A204.1 (cell line): ENCODE data around the gene EVI5L.
"Not testable (repeated sequence)": the region's sequence is repeated elsewhere in the genome, so short reads cannot be mapped to it uniquely, and the experiment has no call there.

Experiments used
- FAIRE-seq: peaks from 2 replicates; lab custom pipeline; 2012; peaks lifted over from hg19 to GRCh38; lab: Jason Lieb, UNC

EVI5L gene

DNA sequence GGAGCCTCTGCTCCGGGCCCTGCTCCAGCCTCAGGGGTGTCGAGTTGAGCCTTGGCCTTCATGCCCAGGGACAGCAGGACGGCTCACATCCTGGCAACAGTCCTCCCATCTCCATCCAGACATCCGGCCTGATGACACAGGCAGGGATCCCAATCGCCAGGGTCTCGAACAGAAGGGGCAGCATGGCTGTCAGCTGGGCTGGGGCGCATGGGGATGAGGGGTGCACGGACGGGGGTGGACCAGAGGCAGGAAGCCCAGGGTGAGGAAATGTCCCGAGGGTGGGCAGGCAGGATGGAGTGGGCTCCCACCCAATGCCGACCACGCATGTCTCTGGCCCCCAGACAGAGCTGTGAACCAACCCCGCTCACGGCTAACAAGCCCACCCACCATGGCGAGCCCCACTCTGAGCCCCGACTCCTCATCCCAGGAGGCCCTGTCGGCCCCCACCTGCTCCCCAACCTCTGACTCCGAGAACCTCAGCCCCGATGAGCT lies 16.2 kb downstream of the EVI5L start:
- no peak for FAIRE-seq

GRCh38 chr19:7847664-7848063 lies 17.6 kb downstream of the EVI5L start:
- FAIRE-seq = no peak

DNA sequence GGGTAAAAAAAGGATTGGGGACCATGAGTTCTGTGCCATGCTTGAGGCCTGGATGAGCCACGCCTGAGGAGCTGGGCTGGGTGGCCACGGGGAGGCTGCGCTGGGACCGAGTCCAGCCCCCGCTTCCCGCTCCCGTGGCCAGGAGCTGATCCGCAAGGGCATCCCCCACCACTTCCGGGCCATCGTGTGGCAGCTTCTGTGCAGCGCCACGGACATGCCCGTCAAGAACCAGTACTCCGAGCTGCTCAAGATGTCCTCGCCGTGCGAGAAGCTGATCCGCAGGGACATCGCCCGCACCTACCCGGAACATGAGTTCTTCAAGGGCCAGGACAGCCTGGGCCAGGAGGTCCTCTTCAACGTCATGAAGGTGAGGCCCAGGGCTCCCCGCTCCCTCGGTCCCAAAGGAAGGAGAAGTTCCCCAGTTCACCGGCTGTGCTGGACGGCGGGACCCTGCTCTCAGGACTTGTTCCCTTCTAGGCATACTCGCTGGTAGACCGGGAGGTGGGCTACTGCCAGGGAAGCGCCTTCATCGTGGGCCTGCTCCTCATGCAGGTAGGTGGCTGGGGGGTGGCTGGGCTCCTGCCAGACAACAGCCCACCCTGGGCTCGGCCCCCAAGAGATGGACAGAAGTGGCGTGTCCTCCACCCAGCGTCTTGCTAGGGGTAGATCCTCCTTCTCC lies 18.9 kb downstream of the EVI5L start:
- no peak for FAIRE-seq

DNA sequence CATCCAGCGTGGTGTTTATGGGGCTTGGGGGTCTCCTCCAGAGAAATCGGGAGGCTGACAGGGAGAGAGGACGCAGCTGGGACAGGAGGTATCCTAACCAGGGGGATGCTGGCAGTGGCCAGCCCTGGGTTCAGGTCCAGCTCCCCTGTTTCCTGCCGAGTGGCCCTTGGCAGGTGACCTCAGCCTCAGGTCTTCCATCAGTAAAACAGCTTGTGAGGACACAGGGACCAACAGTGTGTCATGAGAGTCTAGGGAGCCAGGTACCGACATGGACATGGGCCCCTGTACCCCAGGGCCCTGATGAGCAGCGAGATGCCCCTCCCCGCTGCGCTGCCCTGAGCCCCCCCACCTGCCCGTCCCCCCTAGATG lies 19.6 kb downstream of the EVI5L start:
- FAIRE-seq = no peak

DNA sequence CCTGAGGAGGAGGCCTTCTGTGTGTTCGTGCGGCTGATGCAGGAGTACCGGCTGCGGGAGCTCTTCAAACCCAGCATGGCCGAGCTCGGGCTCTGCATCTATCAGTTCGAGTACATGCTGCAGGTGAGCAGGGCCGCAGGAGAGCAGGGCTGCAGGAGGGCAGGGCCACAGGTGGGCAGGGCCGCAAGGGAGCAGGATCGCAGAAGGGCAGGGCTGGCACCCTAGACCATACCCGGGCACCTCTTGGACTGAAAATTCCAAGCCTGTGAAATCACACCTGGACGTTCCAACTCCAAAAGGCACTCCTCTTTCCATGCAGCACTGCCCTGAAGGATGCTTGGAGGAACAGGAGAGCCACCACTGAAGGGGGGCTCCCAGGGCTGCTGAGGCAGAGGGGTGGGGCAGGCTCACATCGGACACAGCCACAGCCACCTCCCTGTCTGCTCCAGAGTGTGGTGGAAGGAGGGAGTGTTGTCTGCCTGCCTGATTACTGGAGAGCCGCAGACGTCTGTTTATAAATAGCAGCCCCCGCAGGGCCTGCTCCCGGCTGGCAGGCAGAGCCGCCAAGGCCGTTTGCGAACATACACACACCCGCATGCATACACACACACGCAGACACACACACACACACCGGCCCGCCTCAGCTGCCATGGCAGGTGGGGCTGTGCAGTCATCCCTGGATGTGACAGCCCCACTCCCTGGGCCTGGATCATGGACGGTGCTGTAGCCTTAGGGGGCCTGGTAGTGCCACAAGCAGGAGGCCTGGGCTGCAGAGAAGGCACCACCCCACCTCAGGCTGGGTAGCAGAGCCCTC lies 20.2 kb downstream of the EVI5L start:
- FAIRE-seq = no peak

DNA sequence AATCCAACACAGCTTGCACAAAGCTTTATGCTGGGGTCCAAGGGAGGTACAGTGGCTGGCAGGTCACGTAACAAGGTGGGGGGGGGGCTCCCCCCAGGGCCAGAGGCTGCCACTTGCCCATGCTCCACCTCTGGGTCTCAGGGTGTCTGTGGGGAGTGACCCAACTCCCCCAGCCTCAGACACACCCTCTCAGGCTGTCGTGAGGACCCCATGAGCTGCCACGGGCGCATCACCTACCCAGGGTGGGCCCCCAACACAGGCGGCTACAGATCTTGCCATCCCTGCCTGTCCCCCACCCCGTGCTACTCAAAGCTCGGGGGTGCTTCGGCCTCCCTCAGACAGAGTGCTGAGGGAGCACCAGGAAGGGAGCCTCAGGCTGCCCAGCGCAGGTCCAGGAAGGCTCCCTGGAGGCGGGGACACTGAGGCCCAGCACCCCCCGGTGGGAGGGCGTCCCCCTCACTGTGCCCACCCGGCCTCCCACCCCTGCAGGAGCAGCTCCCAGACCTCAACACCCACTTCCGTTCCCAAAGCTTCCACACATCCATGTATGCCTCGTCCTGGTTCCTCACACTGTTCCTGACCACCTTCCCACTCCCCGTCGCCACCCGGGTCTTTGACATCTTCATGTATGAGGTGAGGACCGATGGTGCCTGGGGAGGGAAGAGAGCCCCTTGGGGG lies 21.1 kb downstream of the EVI5L start:
- no peak for FAIRE-seq

- no peak for FAIRE-seq
These were observed 21.8 kb downstream of the EVI5L start for GRCh38 chr19:7851623-7852500.

GRCh38 chr19:7852851-7853769 lies 23.1 kb downstream of the EVI5L start:
- FAIRE-seq = no peak

DNA sequence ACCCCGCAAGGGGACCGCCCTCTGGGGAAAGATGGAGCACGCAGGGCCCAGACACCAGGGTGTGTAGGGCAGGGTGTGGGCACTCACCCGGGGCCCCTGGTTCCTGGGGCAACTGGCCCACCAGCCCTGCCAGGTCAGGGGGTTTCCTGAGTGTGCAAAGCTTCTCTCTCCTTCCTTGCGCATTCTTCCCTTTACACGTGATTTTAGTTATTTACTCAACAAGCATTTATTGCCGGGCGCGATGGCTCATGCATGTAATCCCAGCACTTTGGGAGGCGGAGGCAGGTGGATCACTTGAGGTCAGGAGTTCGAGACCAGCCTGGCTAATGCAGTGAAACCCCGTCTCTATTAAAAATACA lies 23.7 kb downstream of the EVI5L start:
- FAIRE-seq = no peak

DNA sequence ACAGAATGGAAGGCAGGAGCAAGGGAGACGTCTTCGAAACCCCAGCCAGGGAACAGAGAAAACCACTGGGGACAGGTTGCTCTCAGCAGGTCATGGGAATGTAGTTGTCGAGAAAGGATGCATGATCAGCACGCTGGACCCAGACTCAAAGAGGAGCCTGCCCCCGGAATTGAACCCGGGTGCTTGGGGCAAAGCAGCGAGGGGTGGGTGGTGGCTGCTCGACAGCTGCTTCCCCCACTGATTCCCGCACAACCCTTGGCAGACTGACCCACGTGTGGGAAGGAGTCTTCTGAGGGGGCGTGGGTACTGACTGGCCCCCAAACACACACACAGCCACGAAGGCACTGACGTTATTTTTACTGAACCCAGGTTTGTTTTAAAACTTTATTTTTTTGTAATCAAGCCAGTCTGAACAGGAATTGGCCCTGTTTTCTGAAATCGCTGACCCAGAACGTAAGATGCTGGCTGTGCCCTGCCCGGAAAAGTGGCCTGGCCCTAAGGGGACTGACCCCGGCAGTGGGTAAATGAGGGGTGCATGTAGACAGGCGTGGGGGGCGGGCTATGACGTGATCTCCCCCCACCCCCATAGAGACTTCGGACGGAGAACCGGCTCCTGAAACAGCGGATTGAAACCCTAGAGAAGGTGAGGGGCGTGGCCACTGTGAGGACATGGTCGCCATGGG lies 25.5 kb downstream of the EVI5L start:
- no peak for FAIRE-seq

GRCh38 chr19:7856109-7856591 lies 26.1 kb downstream of the EVI5L start:
- FAIRE-seq = no peak

GRCh38 chr19:7856679-7857663 lies 27.0 kb downstream of the EVI5L start:
- no peak for FAIRE-seq

DNA sequence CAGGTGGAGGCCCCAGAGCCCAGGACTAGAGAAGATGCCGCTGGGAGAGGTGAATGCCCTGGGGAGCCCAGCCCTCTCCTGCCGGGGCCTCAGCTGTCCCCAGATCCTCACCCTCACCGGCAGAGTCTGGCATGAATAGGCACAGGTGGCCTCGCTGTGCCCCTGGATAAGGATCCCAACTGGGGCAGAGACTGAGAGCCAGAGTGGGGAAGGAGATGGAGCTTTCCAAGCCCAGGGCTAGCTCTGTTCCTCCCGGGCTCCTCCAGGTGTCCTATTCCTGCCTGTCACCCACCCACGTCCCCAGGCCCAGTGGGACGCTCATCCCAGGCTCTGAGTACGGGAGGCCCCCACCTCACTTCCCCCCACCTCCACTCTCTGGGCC lies 27.7 kb downstream of the EVI5L start:
- FAIRE-seq = no peak

- no peak for FAIRE-seq
These were observed 28.2 kb downstream of the EVI5L start for GRCh38 chr19:7858109-7858770.

GRCh38 chr19:7859087-7859486 lies 29.1 kb downstream of the EVI5L start:
- FAIRE-seq = not testable (repeated sequence)

DNA sequence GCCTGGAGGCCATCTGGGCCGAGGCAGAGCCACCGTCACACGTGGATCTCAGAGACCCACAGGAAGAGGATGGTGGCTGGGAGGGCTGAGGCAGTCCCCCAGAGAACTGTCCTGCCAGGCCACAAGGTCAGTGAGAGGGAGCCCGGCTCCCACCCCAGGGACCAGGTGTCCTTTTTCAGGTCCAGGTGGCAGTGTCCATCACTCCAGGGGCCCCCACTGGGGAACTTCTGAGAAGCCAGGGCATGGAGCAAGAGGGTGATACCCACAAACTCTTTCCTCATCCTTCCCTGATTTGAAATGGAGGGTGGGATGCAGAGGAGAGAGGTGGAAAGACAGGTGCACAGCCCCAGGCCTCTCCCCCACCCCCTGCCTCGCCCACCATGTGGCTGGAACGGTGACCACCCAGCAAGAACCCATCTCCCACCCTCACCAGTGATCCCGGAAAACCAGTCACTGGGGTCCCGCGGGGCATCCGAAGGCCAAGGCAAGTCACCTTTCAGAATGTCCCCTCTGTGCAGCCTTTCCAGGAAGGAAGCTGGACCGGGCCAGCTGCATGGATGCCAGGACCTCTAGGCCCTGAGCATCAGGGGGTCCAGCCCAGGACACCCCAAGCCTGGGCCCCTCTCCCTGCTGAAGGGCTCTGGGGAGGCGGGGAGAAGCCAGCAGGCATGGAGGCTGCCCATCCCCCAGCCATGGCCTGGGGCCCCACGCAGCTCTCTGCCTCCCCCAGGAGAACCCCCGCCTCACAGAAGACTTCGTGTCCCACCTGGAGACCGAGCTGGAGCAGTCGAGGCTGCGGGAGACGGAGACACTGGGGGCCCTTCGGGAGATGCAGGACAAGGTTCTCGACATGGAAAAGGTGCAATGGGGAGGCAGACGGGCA lies 30.1 kb downstream of the EVI5L start:
- no peak for FAIRE-seq
